Transverse colon (tissue), 4 donors: ENCODE data around the gene PTN. TPM values are rescaled to one million over a fixed set of nuclear protein-coding genes. Genes with fewer than 3 reads are reported as not detected.
"Not testable (repeated sequence)": the region's sequence is repeated elsewhere in the genome, so short reads cannot be mapped to it uniquely, and the experiment has no call there.

Source experiments
- DNase-seq: peaks from one replicate; pipeline ENCODE4 v3.0.0-alpha.2; 2019
- H3K27ac ChIP-seq, 4 donors: fragments of 200-600 bp; sonication (generic); 2 replicates each; pipeline ENCODE4 v1.5.1; 2016 to 2018; ENCODE audit warnings: inconsistent platforms in 4 of 4
- H3K27me3 ChIP-seq: fragments of 200-600 bp; sonication (generic); 2 replicates; pipeline ENCODE4 v1.5.1; 2017; ENCODE audit warnings: inconsistent platforms
- H3K36me3 ChIP-seq, 4 donors: fragments of 200-600 bp; sonication (generic); 2 replicates each; pipeline ENCODE4 v1.5.1; 2017 to 2019; ENCODE audit warnings: inconsistent platforms in 4 of 4
- H3K4me1 ChIP-seq, 4 donors: fragments of 200-600 bp; sonication (generic); 2 replicates each; pipeline ENCODE4 v1.5.1; 2017 to 2020; ENCODE audit warnings: inconsistent platforms in 4 of 4
- H3K4me3 ChIP-seq, 4 donors: fragments of 200-600 bp; sonication (generic); 1 replicate in 1 of 4; 2 replicates in 3 of 4; pipeline versions ENCODE4 v1.5.1 to v1.6.1; 2017 to 2019; ENCODE audit warnings: inconsistent platforms in 4 of 4
- H3K9me3 ChIP-seq, 2 donors: fragments of 200-600 bp; sonication (generic); 2 replicates each; pipeline ENCODE4 v1.5.1; 2017 to 2019; ENCODE audit warnings: inconsistent platforms in 2 of 2
- CTCF ChIP-seq, 5 experiments: fragments of 200-600 bp in 3 of 5; fragments of 450-650 bp in 2 of 5; sonication (generic) in 3 of 5; IDR thresholded peaks; 1 replicate in 2 of 5; 2 replicates in 3 of 5; pipeline ENCODE4 v1.5.1; 2016 to 2017; ENCODE audit warnings: antibody characterized with exemption in 5 of 5, inconsistent platforms in 3 of 5, mild to moderate bottlenecking in 2 of 5, moderate library complexity in 1 of 5
- EP300 ChIP-seq: sonication (generic); formaldehyde crosslinking; IDR thresholded peaks from one replicate; pipeline ENCODE4 v1.6.1; 2017; ENCODE audit warnings: antibody characterized with exemption, low read depth
- POLR2A ChIP-seq: fragments of 450-650 bp; IDR thresholded peaks from one replicate; pipeline ENCODE4 v1.6.1; 2016; ENCODE audit warnings: antibody characterized with exemption, mild to moderate bottlenecking, moderate library complexity
- POLR2AphosphoS5 ChIP-seq, 3 donors: sonication (generic); formaldehyde crosslinking; IDR thresholded peaks; one replicate each; pipeline ENCODE4 v1.6.1; 2016; ENCODE audit warnings: antibody characterized with exemption in 3 of 3
- WGBS, 2 donors: methylation state at CpG; one replicate each; pipeline ENCODE4 v1.1.5; 2018; ENCODE audit warnings: low coverage in 1 of 2; 5-methylcytosine and 5-hydroxymethylcytosine counted together
- in situ Hi-C, 4 donors: fragments of 200-750 bp; cut with MboI; loops; one replicate each; pipeline versions ENCODE4 v1.15.0 to v1.15.1; 2017; ENCODE audit warnings: low sequenced_read_pairs in 3 of 4, low pct_ligation_motif_present in 1 of 4, low pct_unique_long_range_greater_than_20kb in 1 of 4
- intact Hi-C: fragments of 100-400 bp; cut with DNase I; formaldehyde crosslinking; loops from one replicate; pipeline ENCODE4 v1.15.1; 2023; ENCODE audit warnings: low total_unique reads
- small RNA-seq, 4 donors: library from RNA; depleted of rRNA; stranded (forward); fragments of <200 nt; gene quantifications; one replicate each; pipeline ENCODE3, GENCODE V24; 2016
- total RNA-seq, 4 donors: library from RNA; depleted of rRNA; stranded (reverse); fragments of >200 nt; gene quantifications; one replicate each; pipeline ENCODE4 v1.1.0, GENCODE V29; 2016

Gene PTN
- total RNA-seq, 4 donors from 2014 or later: 3.0 to 6.4 (median 3.8) TPM

GRCh38 chr7:137204246-137204645, 139.3 kb downstream of the PTN start:
- Histone ChIP-seq H3K4me1 (no peaks in the 10 kb centered on the region), H3K4me3 (no peak overlapping the region), H3K36me3 (no peaks in the 10 kb centered on the region), H3K27me3 (no peaks in the 10 kb centered on the region), H3K9me3 (no peaks in the 10 kb centered on the region), H3K27ac (no peak overlapping the region)
- WGBS, 2 donors: 76 to 90% methylated on average over 3 to 4 of the region's 4 CpGs
- TF ChIP-seq POLR2AphosphoS5 (IDR thresholded peaks at IDR 0.05) (no peak), POLR2A (no peak), CTCF (IDR thresholded peaks at IDR 0.05) (no peak), EP300 (no peak)
- no peak for DNase-seq
- in situ Hi-C loops: no loop called here
- intact Hi-C loops: no loop called here

- no peaks in the 10 kb centered on the region for H3K4me1 ChIP-seq
- 40 to 78% methylated on average over 1 of the region's 1 CpG for WGBS, 2 donors
- intact Hi-C loops: no loop called here
These were observed 140.2 kb downstream of the PTN start for GRCh38 chr7:137203351-137203750.

GRCh38 chr7:137196648-137197047, 146.9 kb downstream of the PTN start:
- H3K27ac ChIP-seq: no peak overlapping the region
- no peaks in the 10 kb centered on the region for H3K4me1 ChIP-seq
- DNase-seq: no peak
- in situ Hi-C loops (no loop called here), intact Hi-C loops (no loop called here)
- no peaks in the 10 kb centered on the region for H3K27me3 ChIP-seq
- H3K36me3 ChIP-seq: no peaks in the 10 kb centered on the region
- TF ChIP-seq POLR2A (no peak), EP300 (no peak)
- H3K4me3 ChIP-seq: no peak overlapping the region
- WGBS, 2 donors: 40 to 59% methylated on average over 1 of the region's 1 CpG
- H3K9me3 ChIP-seq: no peaks in the 10 kb centered on the region

More at GRCh38 chr7:137203351-137203750, 140.2 kb downstream of the PTN start:
- DNase-seq: no peak
- no peaks in the 10 kb centered on the region for H3K36me3 ChIP-seq
- no peak for TF ChIP-seq EP300
- no peak for TF ChIP-seq POLR2AphosphoS5 (IDR thresholded peaks at IDR 0.05)
- TF ChIP-seq CTCF (IDR thresholded peaks at IDR 0.05): no peak
- TF ChIP-seq POLR2A: no peak
- H3K9me3 ChIP-seq: no peaks in the 10 kb centered on the region
- H3K4me3 ChIP-seq: no peak overlapping the region
- H3K27ac ChIP-seq: no peak overlapping the region
- no peaks in the 10 kb centered on the region for H3K27me3 ChIP-seq
- in situ Hi-C loops: no loop called here

- intact Hi-C loops (no loop called here), in situ Hi-C loops (no loop called here)
- Histone ChIP-seq H3K4me1 (no peaks in the 10 kb centered on the region), H3K27ac (no peak overlapping the region), H3K27me3 (no peaks in the 10 kb centered on the region), H3K4me3 (no peak overlapping the region), H3K9me3 (no peaks in the 10 kb centered on the region), H3K36me3 (no peaks in the 10 kb centered on the region)
- 71 to 79% methylated on average over 2 of the region's 2 CpGs for WGBS, 2 donors
- no peak for TF ChIP-seq EP300
- no peak for TF ChIP-seq POLR2A
- TF ChIP-seq CTCF (IDR thresholded peaks at IDR 0.05): no peak
- TF ChIP-seq POLR2AphosphoS5 (IDR thresholded peaks at IDR 0.05): no peak
- no peak for DNase-seq
These were observed 147.5 kb downstream of the PTN start for GRCh38 chr7:137195996-137196395.

GRCh38 chr7:137181619-137182018, 161.9 kb downstream of the PTN start:
- H3K4me1 ChIP-seq, H3K9me3 ChIP-seq, in situ Hi-C loops, H3K27ac ChIP-seq, H3K36me3 ChIP-seq, intact Hi-C loops, H3K27me3 ChIP-seq, H3K4me3 ChIP-seq, DNase-seq: not testable (repeated sequence)
- 91 to 94% methylated on average over 7 to 25 of the region's 25 CpGs for WGBS, 2 donors

Small RNA genes within 50 kb of the gene (small RNA-seq; reads per million reads assigned to genes)
- gene RF00136: 0.28 to 1.3 (median 0.32) reads per million in 4 donors
